ENCODE data around the gene TERC.

DNA sequence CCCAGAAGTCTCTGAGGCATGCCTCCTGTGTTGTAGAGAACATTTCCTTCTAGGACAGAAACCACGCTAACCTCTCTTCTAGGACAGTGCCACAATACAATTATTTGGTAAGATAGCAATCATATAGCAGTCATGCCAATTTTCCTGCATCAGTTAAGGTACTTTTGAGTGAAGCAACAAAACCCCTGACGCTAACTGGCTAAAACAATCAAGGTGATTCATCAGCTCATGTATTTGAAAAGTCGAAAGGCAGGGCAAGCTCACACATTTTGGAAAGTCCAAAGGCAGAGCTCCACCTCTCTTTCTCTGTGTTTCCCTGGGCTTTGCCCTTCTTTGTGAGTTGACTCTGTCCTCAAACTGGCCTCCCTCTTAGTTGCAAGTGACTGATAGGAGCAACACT is 10.1 kb downstream of the TERC start:
- no peak for TF ChIP-seq ZNF274 (IDR thresholded peaks at IDR 0.05; ENCODE audit: low read depth, low read length)
- TF ChIP-seq YY1 (IDR thresholded peaks at IDR 0.05; ENCODE audit: insufficient read depth, insufficient read length): no peak
- no peak for TF ChIP-seq SUZ12 (IDR thresholded peaks at IDR 0.05; ENCODE audit: extremely low read depth, insufficient read depth, insufficient read length)
